K562 (cell line): ENCODE data around the gene PGM5. TPM values are rescaled to one million over a fixed set of nuclear protein-coding genes. Genes with fewer than 3 reads are reported as not detected.
"Not testable (repeated sequence)": the region's sequence is repeated elsewhere in the genome, so short reads cannot be mapped to it uniquely, and the experiment has no call there.

Experiments
- ATAC-seq: fragments of 200-7000 bp; cut with Tn5 transposase; 3 replicates; pipeline ENCODE4 v1.9.1; 2020; ENCODE audit warnings: moderate library complexity
- BruUV-seq: library from RNA; stranded (reverse); fragments of 400-500 nt; replicated peaks from 2 replicates; lab custom pipeline; 2021; lab: Mats Ljungman, UMichigan
- CTCF ChIA-PET: fragments of 300-600 bp; formaldehyde crosslinking; extraction: SDS; loops from one replicate; lab custom pipeline; 2021; ENCODE audit warnings: low intra/inter-chr PET ratio; lab: Yijun Ruan, JAX
- POLR2A ChIA-PET: fragments of 300-600, 350-650 bp; sonication (Branson Sonifier 250); formaldehyde crosslinking; extraction: SDS; loops from one replicate; lab custom pipeline; 2021; ENCODE audit warnings: antibody characterized with exemption, inconsistent platforms; lab: Yijun Ruan, JAX
- DNase-seq, 4 experiments: peaks; one replicate each; pipeline versions ENCODE4 v3.0.0 to v3.0.0-alpha.2; 2011 to 2018; ENCODE audit warnings: low spot score in 3 of 4, mixed read lengths in 3 of 4; ENCODE audit errors: extremely low read depth in 1 of 4
- FAIRE-seq: peaks from 2 replicates; lab custom pipeline; 2011; peaks lifted over from hg19 to GRCh38; lab: Jason Lieb, UNC
- H2AFZ ChIP-seq: 2 replicates; pipeline ENCODE4 v1.6.0; 2011; ENCODE audit warnings: low read depth, low read length, control low read depth, inconsistent platforms
- H3K27ac ChIP-seq: fragments of 200-600 bp; 3 replicates; pipeline ENCODE4 v1.8.0; 2011; ENCODE audit warnings: low read depth, mild to moderate bottlenecking, control low read depth, inconsistent platforms, low read length, moderate library complexity, mixed read lengths; ENCODE audit errors: extremely low read depth
- H3K27me3 ChIP-seq, 2 experiments: fragments of 300-600 bp in 1 of 2; 2 replicates in 1 of 2; 3 replicates in 1 of 2; pipeline versions ENCODE4 v1.6.0 to v1.8.0; 2011; ENCODE audit warnings: inconsistent platforms in 2 of 2, low read length in 2 of 2, mild to moderate bottlenecking in 1 of 2, mixed read lengths in 1 of 2, moderate library complexity in 1 of 2; ENCODE audit not compliant: control insufficient read depth in 2 of 2, insufficient read depth in 2 of 2
- H3K36me3 ChIP-seq: fragments of 300-600 bp; 3 replicates; pipeline ENCODE4 v1.8.0; 2011; ENCODE audit warnings: mild to moderate bottlenecking, low read length, inconsistent platforms; ENCODE audit not compliant: control insufficient read depth, insufficient read depth
- H3K4me1 ChIP-seq, 2 experiments: fragments of 200-600 bp in 1 of 2; replicated peaks in 1 of 2; 2 replicates in 1 of 2; 3 replicates in 1 of 2; pipeline versions ENCODE4 v1.5.1 to v1.8.0; 2011; ENCODE audit warnings: inconsistent platforms in 2 of 2, low read length in 2 of 2, mild to moderate bottlenecking in 1 of 2, mixed read lengths in 1 of 2, moderate library complexity in 1 of 2; ENCODE audit not compliant: control insufficient read depth in 2 of 2, insufficient read depth in 2 of 2
- H3K4me2 ChIP-seq: 2 replicates; pipeline ENCODE4 v1.6.1; 2011; ENCODE audit warnings: low read length, control low read depth, inconsistent platforms, mixed read lengths; ENCODE audit not compliant: insufficient read depth
- H3K4me3 ChIP-seq: fragments of 200-600 bp; sonication (generic), shearing (Covaris generic); 2 replicates; pipeline ENCODE4 v1.5.1; 2016; ENCODE audit warnings: control low read depth, inconsistent platforms
- H3K79me2 ChIP-seq: fragments of 200-600 bp; 3 replicates; pipeline ENCODE4 v1.8.0; 2011; ENCODE audit warnings: low read length, inconsistent platforms; ENCODE audit not compliant: control insufficient read depth, insufficient read depth
- H3K9ac ChIP-seq, 2 experiments: 2 replicates each; pipeline versions ENCODE4 v1.6.0 to v1.6.1; 2011; ENCODE audit warnings: low read depth in 2 of 2, low read length in 2 of 2, control low read depth in 1 of 2, inconsistent platforms in 1 of 2, mild to moderate bottlenecking in 1 of 2, mixed read lengths in 1 of 2; ENCODE audit not compliant: insufficient read depth in 1 of 2
- H3K9me1 ChIP-seq: one replicate; pipeline ENCODE4 v1.6.0; 2011; ENCODE audit warnings: inconsistent platforms, mild to moderate bottlenecking, low read length, moderate library complexity; ENCODE audit not compliant: control insufficient read depth, insufficient read depth
- H3K9me3 ChIP-seq: replicated peaks from 2 replicates; pipeline ENCODE4 v1.5.1; 2011; ENCODE audit warnings: low read depth, low read length, inconsistent platforms; ENCODE audit not compliant: control insufficient read depth, insufficient read depth
- H4K20me1 ChIP-seq: replicated peaks from 2 replicates; pipeline ENCODE4 v1.6.1; 2011; ENCODE audit warnings: low read length, inconsistent platforms, mixed read lengths; ENCODE audit not compliant: control insufficient read depth, insufficient read depth
- WGBS: fragments of 100-300 bp; shearing (Covaris generic); methylation state at CpG from one replicate; pipeline ENCODE4 v1.1.6; 2016; ENCODE audit warnings: low coverage, mixed read lengths; ENCODE audit not compliant: insufficient coverage; ENCODE audit errors: missing lambda C conversion rate; 5-methylcytosine and 5-hydroxymethylcytosine counted together
- in situ Hi-C: fragments of 300-500 bp; cut with MboI; formaldehyde crosslinking; loops from 4 replicates; pipeline ENCODE4 v1.15.0; 2018; ENCODE audit warnings: inconsistent platforms, mixed read lengths
- intact Hi-C: fragments of 100-400 bp; cut with micrococcal nuclease; formaldehyde crosslinking; loops from 2 replicates; pipeline ENCODE4 v1.14.2; 2022
- polyA plus RNA-seq, 8 experiments: library from polyadenylated mRNA; depleted of rRNA in 4 of 8; stranded (reverse) in 5 of 8; unstranded in 3 of 8; fragments of >200 nt; fragmentation: Nextera tagmentation in 2 of 8; fragmentation: Illumina TruSeq in 1 of 8; extraction: Ambion mirVana in 2 of 8; extraction: Trizol in 1 of 8; gene quantifications; 2 replicates each; pipeline versions ENCODE4 v1.2.1 to v1.2.3, GENCODE V29; 2011 to 2014; ENCODE audit warnings: inconsistent platforms in 1 of 8, missing spikeins in 1 of 8
- total RNA-seq, 7 experiments: library from RNA; depleted of rRNA in 6 of 7; stranded (reverse); fragments of >200 nt in 6 of 7; fragmentation: Illumina TruSeq in 2 of 7; extraction: Trizol in 2 of 7; gene quantifications; 2 replicates each; pipeline versions ENCODE4 v1.2.1 to v1.2.3, GENCODE V29; 2011 to 2021; ENCODE audit warnings: low replicate concordance in 1 of 7

PGM5 gene
- total and polyA plus RNA-seq, 9 of the 15 experiments (the other 6 are each of a cell fraction or from before 2014, with no cell fraction given) = 0.03 to 0.24 (median 0.15) TPM; not detected in 1

DNA sequence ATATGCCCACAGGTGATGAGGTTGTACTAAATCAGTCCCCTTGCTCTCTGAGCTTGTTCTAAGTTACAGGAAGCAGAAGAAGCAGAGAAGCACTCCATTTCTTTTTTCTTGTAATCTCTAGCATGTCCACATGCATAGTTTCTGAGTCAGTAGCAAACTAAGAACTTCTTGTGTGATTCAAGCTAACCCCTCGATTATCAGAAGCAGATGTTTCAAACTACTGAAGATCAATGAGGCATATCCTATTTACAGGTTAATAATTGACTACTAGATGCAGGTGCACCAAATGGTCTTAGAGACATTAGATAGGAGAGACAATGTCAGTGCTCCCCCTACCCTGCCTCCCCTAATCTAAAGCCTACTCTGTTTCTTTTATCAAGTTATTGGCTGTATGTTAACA lies 21.3 kb downstream of the PGM5 start:
- H3K4me3 ChIP-seq, H3K4me1 ChIP-seq, H2AFZ ChIP-seq, H3K9ac ChIP-seq, H4K20me1 ChIP-seq, DNase-seq, H3K9me1 ChIP-seq, H3K36me3 ChIP-seq, FAIRE-seq, ATAC-seq, intact Hi-C loops, in situ Hi-C loops, H3K4me2 ChIP-seq, POLR2A ChIA-PET, H3K79me2 ChIP-seq, H3K27me3 ChIP-seq, CTCF ChIA-PET, H3K9me3 ChIP-seq, BruUV-seq, H3K27ac ChIP-seq: not testable (repeated sequence)
- 0% methylated on average over 1 of the region's 1 CpG for WGBS

DNA sequence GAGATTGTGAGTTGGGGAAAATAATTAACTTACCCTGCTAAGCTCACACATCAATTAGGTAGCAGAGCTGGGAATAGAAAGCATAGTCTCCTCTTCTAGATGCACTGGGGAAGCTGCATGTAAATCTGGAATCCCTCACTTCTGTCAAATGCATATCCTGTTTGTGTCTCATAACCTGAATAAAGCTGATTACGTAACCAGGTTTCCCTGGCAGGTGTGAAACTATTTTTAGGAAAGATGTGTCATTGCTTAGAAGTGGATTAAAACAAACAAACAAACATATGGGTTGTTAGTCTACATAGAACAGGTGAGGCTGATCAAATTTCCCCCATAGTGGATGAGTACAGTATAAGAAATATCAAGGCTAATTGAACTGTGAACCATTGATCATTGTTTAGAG lies 27.5 kb downstream of the PGM5 start:
- H3K27me3 ChIP-seq, H3K79me2 ChIP-seq, H3K4me1 ChIP-seq, H2AFZ ChIP-seq, H3K27ac ChIP-seq, FAIRE-seq, DNase-seq, H3K9me3 ChIP-seq, H3K9ac ChIP-seq, H3K4me2 ChIP-seq, H3K36me3 ChIP-seq, intact Hi-C loops, ATAC-seq, H3K4me3 ChIP-seq, H4K20me1 ChIP-seq, POLR2A ChIA-PET, H3K9me1 ChIP-seq, BruUV-seq, CTCF ChIA-PET, in situ Hi-C loops: not testable (repeated sequence)
- WGBS = 0% methylated on average over 1 of the region's 1 CpG

DNA sequence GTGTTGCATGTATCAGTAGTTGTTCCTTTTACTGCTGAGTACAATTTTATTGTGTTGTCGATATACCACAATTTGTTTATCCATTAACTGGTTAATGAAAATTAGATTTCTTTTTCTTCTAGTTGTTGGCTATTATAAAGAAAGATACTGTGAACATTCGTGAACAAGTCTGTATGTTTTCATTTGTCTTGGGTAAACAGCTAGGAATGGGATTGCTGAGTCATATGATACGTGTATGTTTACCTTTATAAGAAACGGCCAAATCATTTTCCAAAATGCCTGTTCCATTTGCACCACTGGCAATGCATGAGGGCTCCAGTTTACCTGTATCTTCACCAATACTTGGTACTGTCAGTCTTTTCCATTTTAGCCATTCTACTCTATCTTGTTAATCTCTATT lies 33.1 kb downstream of the PGM5 start:
- WGBS = 0% methylated on average over 4 of the region's 4 CpGs
- POLR2A ChIA-PET, H3K27ac ChIP-seq, H3K27me3 ChIP-seq, H3K9ac ChIP-seq, H3K4me2 ChIP-seq, CTCF ChIA-PET, DNase-seq, H3K36me3 ChIP-seq, BruUV-seq, ATAC-seq, in situ Hi-C loops, intact Hi-C loops, H3K9me1 ChIP-seq, H3K4me3 ChIP-seq, H3K4me1 ChIP-seq, H3K79me2 ChIP-seq, H2AFZ ChIP-seq, H4K20me1 ChIP-seq, FAIRE-seq, H3K9me3 ChIP-seq: not testable (repeated sequence)

DNA sequence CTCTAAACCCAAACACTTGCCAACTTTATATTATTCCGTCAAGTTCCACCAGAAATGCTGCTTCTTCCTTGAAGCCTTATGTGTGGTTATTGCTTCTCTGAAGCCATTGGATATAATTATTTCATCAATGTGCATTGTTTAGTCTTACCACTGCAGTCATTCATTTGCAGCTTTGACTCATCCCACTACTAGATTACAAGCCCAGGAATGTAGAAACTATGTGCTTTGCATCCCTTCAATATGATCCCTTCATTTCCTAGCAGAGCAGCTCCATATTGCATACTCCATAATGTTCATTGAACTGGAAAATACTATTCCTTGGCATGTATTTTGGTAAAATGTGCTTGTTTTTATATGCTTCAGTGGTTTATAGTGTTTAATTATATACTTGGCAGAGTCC lies 34.3 kb downstream of the PGM5 start:
- H3K9me1 ChIP-seq, H3K4me3 ChIP-seq, H3K4me1 ChIP-seq, DNase-seq, BruUV-seq, H3K27me3 ChIP-seq, POLR2A ChIA-PET, H3K79me2 ChIP-seq, H3K9me3 ChIP-seq, H2AFZ ChIP-seq, H3K4me2 ChIP-seq, ATAC-seq, H4K20me1 ChIP-seq, in situ Hi-C loops, FAIRE-seq, H3K36me3 ChIP-seq, H3K27ac ChIP-seq, CTCF ChIA-PET, H3K9ac ChIP-seq, intact Hi-C loops: not testable (repeated sequence)
- WGBS = 25% methylated on average over 1 of the region's 1 CpG
